B cell (primary cell): ENCODE results near the gene NATD1.

Source experiments
- CTCF ChIP-seq: fragments of 200-600 bp; IDR thresholded peaks from one replicate; pipeline ENCODE4 v1.8.0; 2022; ENCODE audit warnings: antibody characterized with exemption, mild to moderate bottlenecking
- EZH2 ChIP-seq: IDR thresholded peaks from 2 replicates; pipeline ENCODE4 v1.6.1; 2012; ENCODE audit warnings: borderline replicate concordance, low read depth, mild to moderate bottlenecking, moderate library complexity, low read length; ENCODE audit not compliant: insufficient read depth, poor library complexity, severe bottlenecking

GRCh38 chr17:21279582-21279981, 26.4 kb upstream of the NATD1 start:
- TF ChIP-seq CTCF (no peak), EZH2 (no peak)
